Adrenal gland (tissue), 5 donors: ENCODE results near the gene CSNK1E.

Experiments
- POLR2A ChIP-seq, 2 donors: fragments of 450-650 bp; IDR thresholded peaks; one replicate each; pipeline ENCODE4 v1.6.1; 2017; ENCODE audit warnings: antibody characterized with exemption in 2 of 2, mild to moderate bottlenecking in 2 of 2, moderate library complexity in 1 of 2
- TF ChIP-seq, protein P1 (sequence below), 6 experiments: fragments of 450-650 bp in 4 of 6; fragments of 200-600 bp in 2 of 6; sonication (generic) in 1 of 6; IDR thresholded peaks; 1 replicate in 5 of 6; 2 replicates in 1 of 6; pipeline versions ENCODE4 v1.5.1 to v1.8.0; 2016 to 2021; ENCODE audit warnings: antibody characterized with exemption in 6 of 6, mild to moderate bottlenecking in 2 of 6, moderate library complexity in 1 of 6
- donor health status: DM: no; HTN: no; CAD: no.

GRCh38 chr22:38243007-38243765, 74.0 kb downstream of the CSNK1E start:
- TF ChIP-seq, protein P1, sequence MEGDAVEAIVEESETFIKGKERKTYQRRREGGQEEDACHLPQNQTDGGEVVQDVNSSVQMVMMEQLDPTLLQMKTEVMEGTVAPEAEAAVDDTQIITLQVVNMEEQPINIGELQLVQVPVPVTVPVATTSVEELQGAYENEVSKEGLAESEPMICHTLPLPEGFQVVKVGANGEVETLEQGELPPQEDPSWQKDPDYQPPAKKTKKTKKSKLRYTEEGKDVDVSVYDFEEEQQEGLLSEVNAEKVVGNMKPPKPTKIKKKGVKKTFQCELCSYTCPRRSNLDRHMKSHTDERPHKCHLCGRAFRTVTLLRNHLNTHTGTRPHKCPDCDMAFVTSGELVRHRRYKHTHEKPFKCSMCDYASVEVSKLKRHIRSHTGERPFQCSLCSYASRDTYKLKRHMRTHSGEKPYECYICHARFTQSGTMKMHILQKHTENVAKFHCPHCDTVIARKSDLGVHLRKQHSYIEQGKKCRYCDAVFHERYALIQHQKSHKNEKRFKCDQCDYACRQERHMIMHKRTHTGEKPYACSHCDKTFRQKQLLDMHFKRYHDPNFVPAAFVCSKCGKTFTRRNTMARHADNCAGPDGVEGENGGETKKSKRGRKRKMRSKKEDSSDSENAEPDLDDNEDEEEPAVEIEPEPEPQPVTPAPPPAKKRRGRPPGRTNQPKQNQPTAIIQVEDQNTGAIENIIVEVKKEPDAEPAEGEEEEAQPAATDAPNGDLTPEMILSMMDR (IDR thresholded peaks at IDR 0.05), result no peak
- TF ChIP-seq POLR2A (IDR thresholded peaks at IDR 0.05), result no peak
